ENCODE data around the gene ACYP1.

The ACYP1 gene

GRCh38 chr14:75040959-75041358, 22.9 kb downstream of the ACYP1 start:
- DNase-seq (ENCODE audit: low spot score), result no peak

GRCh38 chr14:75040507-75040906, 23.3 kb downstream of the ACYP1 start:
- no peak for DNase-seq (ENCODE audit: low spot score)

- DNase-seq (ENCODE audit: low spot score), result no peak
Observed at GRCh38 chr14:75032939-75033338, 30.9 kb downstream of the ACYP1 start.

- DNase-seq (ENCODE audit: low spot score), result no peak
Observed at GRCh38 chr14:75030147-75030546, 33.7 kb downstream of the ACYP1 start.

GRCh38 chr14:75025876-75026275, 37.9 kb downstream of the ACYP1 start:
- DNase-seq (ENCODE audit: low spot score), result no peak

- no peak for DNase-seq (ENCODE audit: low spot score)
Observed at GRCh38 chr14:75025082-75025481, 38.7 kb downstream of the ACYP1 start.

- no peak for DNase-seq (ENCODE audit: low spot score)
Observed at GRCh38 chr14:75023108-75023507, 40.7 kb downstream of the ACYP1 start.

- peak; percentile 22 for DNase-seq (ENCODE audit: low spot score)
Observed at GRCh38 chr14:75022655-75023054, 41.2 kb downstream of the ACYP1 start.

- DNase-seq (ENCODE audit: low spot score), result no peak
Observed at GRCh38 chr14:75018694-75019093, 45.1 kb downstream of the ACYP1 start.

- DNase-seq (ENCODE audit: low spot score), result no peak
Observed at GRCh38 chr14:75016815-75017214, 47.0 kb downstream of the ACYP1 start.

GRCh38 chr14:75015496-75015895, 48.3 kb downstream of the ACYP1 start:
- no peak for DNase-seq (ENCODE audit: low spot score)

- no peak for DNase-seq (ENCODE audit: low spot score)
Observed at GRCh38 chr14:75013290-75013689, 50.5 kb downstream of the ACYP1 start.

- no peak for DNase-seq (ENCODE audit: low spot score)
Observed at GRCh38 chr14:75011356-75011994, 52.3 kb downstream of the ACYP1 start.

- DNase-seq (ENCODE audit: low spot score), result no peak
Observed at GRCh38 chr14:75010472-75011093, 53.2 kb downstream of the ACYP1 start.

- no peak for DNase-seq (ENCODE audit: low spot score)
Observed at GRCh38 chr14:75009176-75009575, 54.6 kb downstream of the ACYP1 start.

- no peak for DNase-seq (ENCODE audit: low spot score)
Observed at GRCh38 chr14:75005357-75005756, 58.5 kb downstream of the ACYP1 start.

GRCh38 chr14:75003250-75004027, 60.4 kb downstream of the ACYP1 start:
- peak; percentile 16 for DNase-seq (ENCODE audit: low spot score)

All from hematopoietic multipotent progenitor cell treated with erythropoietin and hydrocortisone succinate and interleukin-3 and kit ligand, for 17 days (in vitro differentiated cells).